Hepatocyte (in vitro differentiated cells): ENCODE results near the gene RALB. TPM values are rescaled to one million over a fixed set of nuclear protein-coding genes. Genes with fewer than 3 reads are reported as not detected.

Experiments used
- DNase-seq: peaks from one replicate; pipeline ENCODE4 v3.0.0-alpha.2; 2016; ENCODE audit warnings: low spot score
- H2AFZ ChIP-seq: fragments of 200-600 bp; sonication (generic); 2 replicates; pipeline ENCODE4 v1.6.0; 2016; ENCODE audit warnings: antibody characterized with exemption, mild to moderate bottlenecking
- H3K27ac ChIP-seq: fragments of 200-600 bp; sonication (generic); 2 replicates; pipeline ENCODE4 v1.5.1; 2016; ENCODE audit warnings: mild to moderate bottlenecking
- H3K27me3 ChIP-seq: fragments of 200-600 bp; sonication (generic); 2 replicates; pipeline ENCODE4 v1.6.1; 2016
- H3K36me3 ChIP-seq: fragments of 200-600 bp; sonication (generic); replicated peaks from 2 replicates; pipeline ENCODE4 v1.5.1; 2016; ENCODE audit warnings: low read depth; ENCODE audit not compliant: insufficient read depth
- H3K4me1 ChIP-seq: fragments of 200-600 bp; sonication (generic); 2 replicates; pipeline ENCODE4 v1.5.1; 2016; ENCODE audit warnings: mild to moderate bottlenecking, moderate library complexity; ENCODE audit not compliant: insufficient read depth
- H3K4me2 ChIP-seq: fragments of 200-600 bp; sonication (generic); 2 replicates; pipeline ENCODE4 v1.6.0; 2016
- H3K4me3 ChIP-seq: fragments of 200-600 bp; sonication (generic); 2 replicates; pipeline ENCODE4 v1.5.1; 2016; ENCODE audit warnings: mild to moderate bottlenecking
- H3K79me2 ChIP-seq: fragments of 200-600 bp; sonication (generic); 2 replicates; pipeline ENCODE4 v1.6.0; 2017; ENCODE audit warnings: mild to moderate bottlenecking
- H3K9me2 ChIP-seq: fragments of 200-600 bp; sonication (generic); replicated peaks from 2 replicates; pipeline ENCODE4 v1.6.0; 2017; ENCODE audit warnings: mild to moderate bottlenecking; ENCODE audit not compliant: insufficient read depth
- H3K9me3 ChIP-seq: fragments of 200-600 bp; sonication (generic); 2 replicates; pipeline ENCODE4 v1.5.1; 2016; ENCODE audit warnings: low read depth, mild to moderate bottlenecking
- H4K20me1 ChIP-seq: fragments of 200-600 bp; sonication (generic); 2 replicates; pipeline ENCODE4 v1.6.0; 2016; ENCODE audit warnings: mild to moderate bottlenecking; ENCODE audit not compliant: insufficient read depth, poor library complexity, severe bottlenecking
- EZH2 ChIP-seq: fragments of 200-600 bp; sonication (generic); IDR thresholded peaks from 2 replicates; pipeline ENCODE4 v1.6.1; 2016; ENCODE audit warnings: antibody characterized with exemption, mild to moderate bottlenecking, borderline replicate concordance
- EZH2phosphoT487 ChIP-seq: fragments of 200-600 bp; sonication (generic); IDR thresholded peaks from one replicate; pipeline ENCODE4 v1.6.1; 2018; ENCODE audit warnings: antibody characterized with exemption, mild to moderate bottlenecking, low read depth, moderate library complexity; ENCODE audit not compliant: unreplicated experiment, severe bottlenecking
- WGBS: methylation state at CpG from one replicate; pipeline ENCODE4 v1.1.6; 2016; ENCODE audit warnings: low lambda C conversion rate; ENCODE audit errors: missing lambda C conversion rate; 5-methylcytosine and 5-hydroxymethylcytosine counted together
- polyA plus RNA-seq: library from polyadenylated mRNA; unstranded; fragments of >200 nt; fragmentation: Nextera tagmentation; extraction: Ambion mirVana; gene quantifications from 2 replicates; pipeline ENCODE4 v1.2.1, GENCODE V29; 2016
- total RNA-seq: library from RNA; depleted of rRNA; stranded (reverse); fragments of >200 nt; gene quantifications from 2 replicates; pipeline ENCODE4 v1.2.3, GENCODE V29; 2014
- TF ChIP-seq, protein P1 (sequence below): fragments of 200-600 bp; sonication (generic); IDR thresholded peaks from 2 replicates; pipeline ENCODE4 v1.5.1; 2016; ENCODE audit warnings: antibody characterized with exemption, mild to moderate bottlenecking; ENCODE audit not compliant: poor library complexity

Gene RALB
- total and polyA plus RNA-seq, 2 experiments from 2014 or later, result 68.2 to 74.4 TPM

- no peak for DNase-seq
- Histone ChIP-seq H3K4me2 (no peak overlapping the region), H2AFZ (no peak overlapping the region), H3K27me3 (no peaks in the 10 kb centered on the region), H3K9me3 (no peaks in the 10 kb centered on the region), H3K27ac (no peak overlapping the region), H3K79me2 (peaks cover 13% of the 10 kb centered on the region), H3K4me3 (no peak overlapping the region), H3K4me1 (peaks cover 15% of the 10 kb centered on the region), H4K20me1 (no peaks in the 10 kb centered on the region), H3K9me2 (no peaks in the 10 kb centered on the region), H3K36me3 (no peaks in the 10 kb centered on the region)
- TF ChIP-seq, protein P1, sequence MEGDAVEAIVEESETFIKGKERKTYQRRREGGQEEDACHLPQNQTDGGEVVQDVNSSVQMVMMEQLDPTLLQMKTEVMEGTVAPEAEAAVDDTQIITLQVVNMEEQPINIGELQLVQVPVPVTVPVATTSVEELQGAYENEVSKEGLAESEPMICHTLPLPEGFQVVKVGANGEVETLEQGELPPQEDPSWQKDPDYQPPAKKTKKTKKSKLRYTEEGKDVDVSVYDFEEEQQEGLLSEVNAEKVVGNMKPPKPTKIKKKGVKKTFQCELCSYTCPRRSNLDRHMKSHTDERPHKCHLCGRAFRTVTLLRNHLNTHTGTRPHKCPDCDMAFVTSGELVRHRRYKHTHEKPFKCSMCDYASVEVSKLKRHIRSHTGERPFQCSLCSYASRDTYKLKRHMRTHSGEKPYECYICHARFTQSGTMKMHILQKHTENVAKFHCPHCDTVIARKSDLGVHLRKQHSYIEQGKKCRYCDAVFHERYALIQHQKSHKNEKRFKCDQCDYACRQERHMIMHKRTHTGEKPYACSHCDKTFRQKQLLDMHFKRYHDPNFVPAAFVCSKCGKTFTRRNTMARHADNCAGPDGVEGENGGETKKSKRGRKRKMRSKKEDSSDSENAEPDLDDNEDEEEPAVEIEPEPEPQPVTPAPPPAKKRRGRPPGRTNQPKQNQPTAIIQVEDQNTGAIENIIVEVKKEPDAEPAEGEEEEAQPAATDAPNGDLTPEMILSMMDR, result no peak
- TF ChIP-seq EZH2phosphoT487 (no peak), EZH2 (no peak)
- WGBS, result 52% methylated on average over 2 of the region's 2 CpGs
These were observed 38.1 kb downstream of the RALB start for GRCh38 chr2:120290737-120291136.

DNA sequence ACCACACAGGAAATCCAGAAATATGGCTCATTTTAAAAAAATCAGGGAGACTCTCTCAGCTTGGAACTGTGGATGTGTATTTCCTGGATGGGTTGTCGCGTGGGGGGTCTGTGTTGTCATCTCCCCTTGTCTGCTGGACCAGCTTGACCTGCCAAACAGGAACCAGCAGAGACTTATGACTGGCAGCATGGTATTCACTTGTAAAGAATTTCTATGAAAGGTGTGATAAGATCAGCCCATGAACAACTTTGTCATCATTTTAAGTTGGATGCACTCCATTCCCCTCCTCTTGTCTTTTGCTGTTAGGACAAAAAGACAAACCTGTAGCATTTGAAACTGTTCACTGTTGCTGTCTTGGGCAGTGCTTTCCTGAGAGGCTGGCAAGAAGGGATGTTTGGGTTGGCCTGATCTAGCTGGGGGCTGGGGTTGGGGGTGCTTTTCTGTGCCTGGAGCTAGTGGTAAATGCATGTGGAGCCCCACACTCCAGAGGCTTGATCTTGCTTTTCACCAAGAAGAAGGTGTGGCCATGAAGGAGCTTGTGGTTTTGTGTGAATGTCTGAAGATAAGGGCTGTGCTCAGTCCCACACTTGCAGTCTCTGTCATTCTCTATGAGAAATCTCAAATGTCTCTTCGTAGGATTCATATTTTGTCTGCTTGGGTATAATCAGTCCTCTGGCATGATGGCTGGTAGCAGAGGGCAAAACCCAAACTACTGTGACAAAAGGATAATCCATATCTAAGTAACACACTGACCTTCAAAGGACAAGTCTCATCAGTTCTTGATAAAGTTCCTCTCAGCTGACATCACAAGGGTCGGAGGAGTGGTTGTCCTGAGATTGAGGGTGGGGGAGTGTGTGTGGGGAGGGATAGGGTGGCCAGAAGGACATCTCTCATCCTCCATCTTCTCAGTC is 39.0 kb downstream of the RALB start:
- no peaks in the 10 kb centered on the region for H3K36me3 ChIP-seq
- TF ChIP-seq, protein P1, result no peak
- TF ChIP-seq EZH2phosphoT487 (no peak), EZH2 (no peak)
- no peak overlapping the region for H3K27ac ChIP-seq
- no peak overlapping the region for H3K4me3 ChIP-seq
- H4K20me1 ChIP-seq, result no peaks in the 10 kb centered on the region
- H2AFZ ChIP-seq, result no peak overlapping the region
- no peaks in the 10 kb centered on the region for H3K27me3 ChIP-seq
- H3K4me2 ChIP-seq, result no peak overlapping the region
- H3K4me1 ChIP-seq, result peaks cover 15% of the 10 kb centered on the region
- WGBS, result 73% methylated on average over 4 of the region's 4 CpGs
- peaks cover 11% of the 10 kb centered on the region for H3K79me2 ChIP-seq
- H3K9me2 ChIP-seq, result no peaks in the 10 kb centered on the region
- DNase-seq, result no peak
- H3K9me3 ChIP-seq, result no peaks in the 10 kb centered on the region

GRCh38 chr2:120293096-120294007 is 40.7 kb downstream of the RALB start:
- H3K36me3 ChIP-seq, result no peaks in the 10 kb centered on the region

More at GRCh38 chr2:120293096-120294007, 40.7 kb downstream of the RALB start:
- H3K9me2 ChIP-seq, result no peaks in the 10 kb centered on the region
- H3K9me3 ChIP-seq, result no peaks in the 10 kb centered on the region
- H3K4me3 ChIP-seq, result no peak overlapping the region
- no peak overlapping the region for H2AFZ ChIP-seq
- peaks cover 8% of the 10 kb centered on the region for H3K4me1 ChIP-seq
- H3K27ac ChIP-seq, result no peak overlapping the region
- peaks cover 11% of the 10 kb centered on the region for H3K79me2 ChIP-seq
- no peaks in the 10 kb centered on the region for H3K27me3 ChIP-seq
- no peak overlapping the region for H3K4me2 ChIP-seq
- WGBS, result 78% methylated on average over 5 of the region's 5 CpGs
- H4K20me1 ChIP-seq, result no peaks in the 10 kb centered on the region
- TF ChIP-seq EZH2, result no peak
- no peak for TF ChIP-seq EZH2phosphoT487
- TF ChIP-seq, protein P1, result no peak
- no peak for DNase-seq
